ENCODE data around the gene PDE6B.
"Not testable (repeated sequence)": the region's sequence is repeated elsewhere in the genome, so short reads cannot be mapped to it uniquely, and the experiment has no call there.

Gene PDE6B

GRCh38 chr4:635851-636627 is 10.7 kb downstream of the PDE6B start:
- in situ Hi-C loops (cut with MboI; ENCODE audit: low pct_unique_long_range_greater_than_20kb, low sequenced_read_pairs, unreplicated experiment), result no loop called here
- no peak for DNase-seq (ENCODE audit: low spot score)
- no peak for TF ChIP-seq CTCF (IDR thresholded peaks at IDR 0.05; ENCODE audit: extremely low read depth, insufficient read depth, missing control alignments)

GRCh38 chr4:636628-637159 is 11.3 kb downstream of the PDE6B start:
- TF ChIP-seq CTCF (IDR thresholded peaks at IDR 0.05; ENCODE audit: extremely low read depth, insufficient read depth, missing control alignments), result no peak
- in situ Hi-C loops (cut with MboI; ENCODE audit: low pct_unique_long_range_greater_than_20kb, low sequenced_read_pairs, unreplicated experiment), result no loop called here
- no peak for DNase-seq (ENCODE audit: low spot score)

- in situ Hi-C loops (cut with MboI; ENCODE audit: low pct_unique_long_range_greater_than_20kb, low sequenced_read_pairs, unreplicated experiment), result no loop called here
- TF ChIP-seq CTCF (IDR thresholded peaks at IDR 0.05; ENCODE audit: extremely low read depth, insufficient read depth, missing control alignments), result no peak
- DNase-seq (ENCODE audit: low spot score), result no peak
Observed at GRCh38 chr4:637536-638280, 12.3 kb downstream of the PDE6B start.

- in situ Hi-C loops (cut with MboI; ENCODE audit: low pct_unique_long_range_greater_than_20kb, low sequenced_read_pairs, unreplicated experiment), result not testable (repeated sequence)
Observed at GRCh38 chr4:642366-642765, 17.0 kb downstream of the PDE6B start.

GRCh38 chr4:646460-646859 is 21.1 kb downstream of the PDE6B start:
- DNase-seq (ENCODE audit: low spot score), result no peak
- in situ Hi-C loops (cut with MboI; ENCODE audit: low pct_unique_long_range_greater_than_20kb, low sequenced_read_pairs, unreplicated experiment), result no loop called here
- TF ChIP-seq CTCF (IDR thresholded peaks at IDR 0.05; ENCODE audit: extremely low read depth, insufficient read depth, missing control alignments), result no peak

More at GRCh38 chr4:642366-642765, 17.0 kb downstream of the PDE6B start:
- not testable (repeated sequence) for DNase-seq (ENCODE audit: low spot score)

GRCh38 chr4:647481-647880 is 22.1 kb downstream of the PDE6B start:
- no peak for DNase-seq (ENCODE audit: low spot score)
- in situ Hi-C loops (cut with MboI; ENCODE audit: low pct_unique_long_range_greater_than_20kb, low sequenced_read_pairs, unreplicated experiment), result no loop called here
- no peak for TF ChIP-seq CTCF (IDR thresholded peaks at IDR 0.05; ENCODE audit: extremely low read depth, insufficient read depth, missing control alignments)
